K562 (cell line): Measurements from ENCODE around the gene DNAAF6. TPM values are rescaled to one million over a fixed set of nuclear protein-coding genes. Genes with fewer than 3 reads are reported as not detected.

ENCODE experiments used
- ATAC-seq: fragments of 200-7000 bp; cut with Tn5 transposase; 3 replicates; pipeline ENCODE4 v1.9.1; 2020; ENCODE audit warnings: moderate library complexity
- BruUV-seq: library from RNA; stranded (reverse); fragments of 400-500 nt; replicated peaks from 2 replicates; lab custom pipeline; 2021; lab: Mats Ljungman, UMichigan
- CTCF ChIA-PET: fragments of 300-600 bp; formaldehyde crosslinking; extraction: SDS; loops from one replicate; lab custom pipeline; 2021; ENCODE audit warnings: low intra/inter-chr PET ratio; lab: Yijun Ruan, JAX
- POLR2A ChIA-PET: fragments of 300-600, 350-650 bp; sonication (Branson Sonifier 250); formaldehyde crosslinking; extraction: SDS; loops from one replicate; lab custom pipeline; 2021; ENCODE audit warnings: antibody characterized with exemption, inconsistent platforms; lab: Yijun Ruan, JAX
- DNase-seq, 4 experiments: peaks; one replicate each; pipeline versions ENCODE4 v3.0.0 to v3.0.0-alpha.2; 2011 to 2018; ENCODE audit warnings: low spot score in 3 of 4, mixed read lengths in 3 of 4; ENCODE audit errors: extremely low read depth in 1 of 4
- FAIRE-seq: peaks from 2 replicates; lab custom pipeline; 2011; peaks lifted over from hg19 to GRCh38; lab: Jason Lieb, UNC
- H2AFZ ChIP-seq: 2 replicates; pipeline ENCODE4 v1.6.0; 2011; ENCODE audit warnings: low read depth, low read length, control low read depth, inconsistent platforms
- H3K27ac ChIP-seq: fragments of 200-600 bp; 3 replicates; pipeline ENCODE4 v1.8.0; 2011; ENCODE audit warnings: low read depth, mild to moderate bottlenecking, control low read depth, inconsistent platforms, low read length, moderate library complexity, mixed read lengths; ENCODE audit errors: extremely low read depth
- H3K27me3 ChIP-seq, 2 experiments: fragments of 300-600 bp in 1 of 2; 2 replicates in 1 of 2; 3 replicates in 1 of 2; pipeline versions ENCODE4 v1.6.0 to v1.8.0; 2011; ENCODE audit warnings: inconsistent platforms in 2 of 2, low read length in 2 of 2, mild to moderate bottlenecking in 1 of 2, mixed read lengths in 1 of 2, moderate library complexity in 1 of 2; ENCODE audit not compliant: control insufficient read depth in 2 of 2, insufficient read depth in 2 of 2
- H3K36me3 ChIP-seq: fragments of 300-600 bp; 3 replicates; pipeline ENCODE4 v1.8.0; 2011; ENCODE audit warnings: mild to moderate bottlenecking, low read length, inconsistent platforms; ENCODE audit not compliant: control insufficient read depth, insufficient read depth
- H3K4me1 ChIP-seq, 2 experiments: fragments of 200-600 bp in 1 of 2; replicated peaks in 1 of 2; 2 replicates in 1 of 2; 3 replicates in 1 of 2; pipeline versions ENCODE4 v1.5.1 to v1.8.0; 2011; ENCODE audit warnings: inconsistent platforms in 2 of 2, low read length in 2 of 2, mild to moderate bottlenecking in 1 of 2, mixed read lengths in 1 of 2, moderate library complexity in 1 of 2; ENCODE audit not compliant: control insufficient read depth in 2 of 2, insufficient read depth in 2 of 2
- H3K4me2 ChIP-seq: 2 replicates; pipeline ENCODE4 v1.6.1; 2011; ENCODE audit warnings: low read length, control low read depth, inconsistent platforms, mixed read lengths; ENCODE audit not compliant: insufficient read depth
- H3K4me3 ChIP-seq: fragments of 200-600 bp; sonication (generic), shearing (Covaris generic); 2 replicates; pipeline ENCODE4 v1.5.1; 2016; ENCODE audit warnings: control low read depth, inconsistent platforms
- H3K79me2 ChIP-seq: fragments of 200-600 bp; 3 replicates; pipeline ENCODE4 v1.8.0; 2011; ENCODE audit warnings: low read length, inconsistent platforms; ENCODE audit not compliant: control insufficient read depth, insufficient read depth
- H3K9ac ChIP-seq, 2 experiments: 2 replicates each; pipeline versions ENCODE4 v1.6.0 to v1.6.1; 2011; ENCODE audit warnings: low read depth in 2 of 2, low read length in 2 of 2, control low read depth in 1 of 2, inconsistent platforms in 1 of 2, mild to moderate bottlenecking in 1 of 2, mixed read lengths in 1 of 2; ENCODE audit not compliant: insufficient read depth in 1 of 2
- H3K9me1 ChIP-seq: one replicate; pipeline ENCODE4 v1.6.0; 2011; ENCODE audit warnings: inconsistent platforms, mild to moderate bottlenecking, low read length, moderate library complexity; ENCODE audit not compliant: control insufficient read depth, insufficient read depth
- H3K9me3 ChIP-seq: replicated peaks from 2 replicates; pipeline ENCODE4 v1.5.1; 2011; ENCODE audit warnings: low read depth, low read length, inconsistent platforms; ENCODE audit not compliant: control insufficient read depth, insufficient read depth
- H4K20me1 ChIP-seq: replicated peaks from 2 replicates; pipeline ENCODE4 v1.6.1; 2011; ENCODE audit warnings: low read length, inconsistent platforms, mixed read lengths; ENCODE audit not compliant: control insufficient read depth, insufficient read depth
- ATF1 ChIP-seq, 2 experiments: fragments of 450-650 bp in 1 of 2; IDR thresholded peaks; 2 replicates each; pipeline ENCODE4 v1.6.1; 2016; ENCODE audit warnings: missing compliant biosample characterization in 1 of 2, missing genetic modification characterization in 1 of 2
- BACH1 ChIP-seq: fragments of 200-800 bp; sonication (Bioruptor generic); IDR thresholded peaks from 2 replicates; pipeline ENCODE4 v1.6.1; 2016; ENCODE audit warnings: missing genetic modification characterization, missing compliant biosample characterization
- ELF1 ChIP-seq: fragments of 200-800 bp; sonication (Bioruptor generic); IDR thresholded peaks from 2 replicates; pipeline ENCODE4 v1.6.1; 2016; ENCODE audit warnings: missing genetic modification characterization, missing compliant biosample characterization
- ELF2 ChIP-seq: fragments of 250-450 bp; sonication (Bioruptor Pico); IDR thresholded peaks from 2 replicates; pipeline ENCODE4 v1.5.0; 2021; ENCODE audit warnings: mild to moderate bottlenecking
- MEIS2 ChIP-seq: fragments of 450-650 bp; IDR thresholded peaks from 2 replicates; pipeline ENCODE4 v1.6.1; 2014; ENCODE audit warnings: mild to moderate bottlenecking; ENCODE audit not compliant: partially characterized antibody
- NFIC ChIP-seq: fragments of 450-650 bp; IDR thresholded peaks from 2 replicates; pipeline ENCODE4 v1.6.1; 2017; ENCODE audit warnings: mild to moderate bottlenecking, inconsistent platforms
- NR3C1 ChIP-seq: sonication (generic); formaldehyde crosslinking; IDR thresholded peaks from 2 replicates; pipeline ENCODE4 v1.8.1; 2022; ENCODE audit warnings: missing genetic modification reagents
- PHF21A ChIP-seq: fragments of 450-650 bp; IDR thresholded peaks from 2 replicates; pipeline ENCODE4 v1.6.1; 2017; ENCODE audit warnings: low read depth, borderline replicate concordance
- SAP30 ChIP-seq: fragments of 200-600 bp; sonication (generic); IDR thresholded peaks from 2 replicates; pipeline ENCODE4 v1.6.1; 2012; ENCODE audit warnings: borderline replicate concordance, low read depth, mild to moderate bottlenecking, moderate library complexity, low read length, control low read depth, inconsistent platforms; ENCODE audit not compliant: insufficient read depth, poor library complexity, severe bottlenecking
- SPI1 ChIP-seq: IDR thresholded peaks from 2 replicates; pipeline ENCODE4 v1.6.1; 2011; ENCODE audit warnings: low read depth, low read length, control low read depth, borderline replicate concordance
- TEAD1 ChIP-seq, 2 experiments: fragments of 450-650 bp in 1 of 2; sonication (generic) in 1 of 2; formaldehyde crosslinking; IDR thresholded peaks; 2 replicates each; pipeline versions ENCODE4 v1.4.0 to v1.8.0; 2020 to 2022; ENCODE audit warnings: mild to moderate bottlenecking in 2 of 2, missing genetic modification reagents in 1 of 2
- U2AF2 ChIP-seq: fragments of 200-400 bp; formaldehyde crosslinking; optimal IDR thresholded peaks from 2 replicates; pipeline ENCODE3; 2017; ENCODE audit warnings: low read depth, mild to moderate bottlenecking, low read length
- WGBS: fragments of 100-300 bp; shearing (Covaris generic); methylation state at CpG from one replicate; pipeline ENCODE4 v1.1.6; 2016; ENCODE audit warnings: low coverage, mixed read lengths; ENCODE audit not compliant: insufficient coverage; ENCODE audit errors: missing lambda C conversion rate; 5-methylcytosine and 5-hydroxymethylcytosine counted together
- in situ Hi-C: fragments of 300-500 bp; cut with MboI; formaldehyde crosslinking; loops from 4 replicates; pipeline ENCODE4 v1.15.0; 2018; ENCODE audit warnings: inconsistent platforms, mixed read lengths
- intact Hi-C: fragments of 100-400 bp; cut with micrococcal nuclease; formaldehyde crosslinking; loops from 2 replicates; pipeline ENCODE4 v1.14.2; 2022
- polyA plus RNA-seq, 8 experiments: library from polyadenylated mRNA; depleted of rRNA in 4 of 8; stranded (reverse) in 5 of 8; unstranded in 3 of 8; fragments of >200 nt; fragmentation: Nextera tagmentation in 2 of 8; fragmentation: Illumina TruSeq in 1 of 8; extraction: Ambion mirVana in 2 of 8; extraction: Trizol in 1 of 8; gene quantifications; 2 replicates each; pipeline versions ENCODE4 v1.2.1 to v1.2.3, GENCODE V29; 2011 to 2014; ENCODE audit warnings: inconsistent platforms in 1 of 8, missing spikeins in 1 of 8
- total RNA-seq, 7 experiments: library from RNA; depleted of rRNA in 6 of 7; stranded (reverse); fragments of >200 nt in 6 of 7; fragmentation: Illumina TruSeq in 2 of 7; extraction: Trizol in 2 of 7; gene quantifications; 2 replicates each; pipeline versions ENCODE4 v1.2.1 to v1.2.3, GENCODE V29; 2011 to 2021; ENCODE audit warnings: low replicate concordance in 1 of 7
- TF ChIP-seq, protein P1 (sequence below), 2 experiments: fragments of 450-650 bp in 1 of 2; sonication (generic) in 1 of 2; formaldehyde crosslinking in 1 of 2; IDR thresholded peaks in 1 of 2; conservative IDR thresholded peaks in 1 of 2; 2 replicates each; pipeline versions ENCODE4 v1.6.1 to v1.8.1; 2016 to 2023; ENCODE audit warnings: mild to moderate bottlenecking in 2 of 2, moderate library complexity in 2 of 2, inconsistent platforms in 1 of 2, missing genetic modification reagents in 1 of 2
- TF ChIP-seq, protein P2 (sequence below): fragments of 450-650 bp; formaldehyde crosslinking; IDR thresholded peaks from 2 replicates; pipeline ENCODE4 v1.4.0; 2020; ENCODE audit warnings: mild to moderate bottlenecking, moderate library complexity
- TF ChIP-seq, protein P3 (sequence below): sonication (generic); formaldehyde crosslinking; IDR thresholded peaks from 2 replicates; pipeline ENCODE4 v1.8.0; 2022; ENCODE audit warnings: missing genetic modification reagents, mild to moderate bottlenecking, moderate library complexity, borderline replicate concordance
- TF ChIP-seq, protein P4 (sequence below): sonication (generic); formaldehyde crosslinking; IDR thresholded peaks from 2 replicates; pipeline ENCODE4 v1.8.1; 2022; ENCODE audit warnings: missing genetic modification reagents

Gene DNAAF6
- total and polyA plus RNA-seq, 9 of the 15 experiments (the other 6 are each of a cell fraction or from before 2014, with no cell fraction given): 0.04 to 0.17 (median 0.14) TPM; not detected in 4

DNA sequence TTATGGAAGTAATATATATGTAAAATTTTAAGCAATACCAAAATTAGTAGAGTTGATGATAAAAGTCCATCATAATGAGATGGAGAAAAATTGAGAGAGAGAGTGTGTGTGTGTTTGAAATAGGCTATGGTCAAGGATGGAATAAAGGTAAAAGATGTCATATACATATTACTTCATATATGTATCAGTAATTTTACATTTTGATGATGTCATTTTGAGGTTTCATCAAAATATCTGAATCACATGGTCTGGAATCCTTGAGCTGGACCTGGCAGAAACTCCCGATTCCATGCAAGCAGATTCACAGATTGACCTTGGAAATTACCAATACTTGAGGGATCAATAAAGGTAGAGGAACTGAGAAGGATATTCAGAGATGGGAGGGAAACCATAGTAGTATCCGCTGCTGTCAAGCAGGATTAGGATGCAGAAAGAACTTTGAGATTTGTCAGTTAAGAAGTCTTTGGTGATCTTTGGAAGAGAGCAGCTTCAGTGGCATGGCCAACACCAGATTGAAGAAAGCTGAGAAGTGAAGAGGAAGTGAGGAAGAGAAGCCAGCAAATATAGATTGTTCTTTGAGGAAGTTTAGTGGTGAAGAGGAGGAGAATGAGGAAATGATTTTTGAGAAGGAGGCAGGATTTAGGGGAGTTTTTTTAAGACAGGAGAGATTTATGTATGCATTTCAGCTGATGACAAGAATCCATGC, 21.5 kb downstream of the DNAAF6 start:
- no peak overlapping the region for H3K4me3 ChIP-seq
- no peak overlapping the region for H3K9ac ChIP-seq
- no TSS peak for BruUV-seq
- no peaks in the 10 kb centered on the region for H4K20me1 ChIP-seq
- FAIRE-seq: no peak
- ChIA-PET CTCF (no interaction called here), POLR2A (interaction anchor here (0.9 kb wide), 1 partner anchor 20 kb away, joined by 4 read pairs; no protein-coding TSS in a partner anchor)
- no peaks in the 10 kb centered on the region for H3K9me3 ChIP-seq
- H2AFZ ChIP-seq: no peak overlapping the region
- H3K36me3 ChIP-seq: no peaks in the 10 kb centered on the region
- no peaks in the 10 kb centered on the region for H3K27me3 ChIP-seq
- H3K9me1 ChIP-seq: no peaks in the 10 kb centered on the region
- H3K4me2 ChIP-seq: no peak overlapping the region
- ATAC-seq: no peak
- intact Hi-C loops: no loop called here
- in situ Hi-C loops: no loop called here
- peaks cover 0 to 5% of the 10 kb centered on the region in 2 experiments; a peak in 2 of 5 replicates for H3K4me1 ChIP-seq
- 60% methylated on average over 1 of the region's 2 CpGs for WGBS
- H3K79me2 ChIP-seq: no peaks in the 10 kb centered on the region
- no peak for DNase-seq
- no peak overlapping the region for H3K27ac ChIP-seq
- TF ChIP-seq, protein P1, sequence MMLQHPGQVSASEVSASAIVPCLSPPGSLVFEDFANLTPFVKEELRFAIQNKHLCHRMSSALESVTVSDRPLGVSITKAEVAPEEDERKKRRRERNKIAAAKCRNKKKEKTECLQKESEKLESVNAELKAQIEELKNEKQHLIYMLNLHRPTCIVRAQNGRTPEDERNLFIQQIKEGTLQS (IDR thresholded peaks at IDR 0.05): peak; percentile 63
- TF ChIP-seq, protein P1 (CRISPR knock-in tag; conservative IDR thresholded peaks at IDR 0.05): no peak
- TF ChIP-seq BACH1 (tag) (no peak), U2AF2 (no peak), SAP30 (no peak), PHF21A (no peak), NFIC (no peak), NR3C1 (no peak), SPI1 (peak; percentile 68; the same call in 1 of the 2 replicates), MEIS2 (peak; percentile 58), ATF1 (CRISPR knock-in tag; IDR thresholded peaks at IDR 0.05) (no peak), ATF1 (tag; IDR thresholded peaks at IDR 0.05) (no peak), ELF1 (tag) (0 out of 2 replicates have a peak, but pooled peaks have one; percentile 26), TEAD1 (CRISPR knock-in tag; IDR thresholded peaks at IDR 0.05) (no peak), ELF2 (CRISPR knock-in tag) (no peak)
- TF ChIP-seq, protein P2, sequence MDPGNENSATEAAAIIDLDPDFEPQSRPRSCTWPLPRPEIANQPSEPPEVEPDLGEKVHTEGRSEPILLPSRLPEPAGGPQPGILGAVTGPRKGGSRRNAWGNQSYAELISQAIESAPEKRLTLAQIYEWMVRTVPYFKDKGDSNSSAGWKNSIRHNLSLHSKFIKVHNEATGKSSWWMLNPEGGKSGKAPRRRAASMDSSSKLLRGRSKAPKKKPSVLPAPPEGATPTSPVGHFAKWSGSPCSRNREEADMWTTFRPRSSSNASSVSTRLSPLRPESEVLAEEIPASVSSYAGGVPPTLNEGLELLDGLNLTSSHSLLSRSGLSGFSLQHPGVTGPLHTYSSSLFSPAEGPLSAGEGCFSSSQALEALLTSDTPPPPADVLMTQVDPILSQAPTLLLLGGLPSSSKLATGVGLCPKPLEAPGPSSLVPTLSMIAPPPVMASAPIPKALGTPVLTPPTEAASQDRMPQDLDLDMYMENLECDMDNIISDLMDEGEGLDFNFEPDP (CRISPR knock-in tag): no peak
- TF ChIP-seq, protein P3, sequence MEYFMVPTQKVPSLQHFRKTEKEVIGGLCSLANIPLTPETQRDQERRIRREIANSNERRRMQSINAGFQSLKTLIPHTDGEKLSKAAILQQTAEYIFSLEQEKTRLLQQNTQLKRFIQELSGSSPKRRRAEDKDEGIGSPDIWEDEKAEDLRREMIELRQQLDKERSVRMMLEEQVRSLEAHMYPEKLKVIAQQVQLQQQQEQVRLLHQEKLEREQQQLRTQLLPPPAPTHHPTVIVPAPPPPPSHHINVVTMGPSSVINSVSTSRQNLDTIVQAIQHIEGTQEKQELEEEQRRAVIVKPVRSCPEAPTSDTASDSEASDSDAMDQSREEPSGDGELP (CRISPR knock-in tag): no peak
- TF ChIP-seq, protein P4, sequence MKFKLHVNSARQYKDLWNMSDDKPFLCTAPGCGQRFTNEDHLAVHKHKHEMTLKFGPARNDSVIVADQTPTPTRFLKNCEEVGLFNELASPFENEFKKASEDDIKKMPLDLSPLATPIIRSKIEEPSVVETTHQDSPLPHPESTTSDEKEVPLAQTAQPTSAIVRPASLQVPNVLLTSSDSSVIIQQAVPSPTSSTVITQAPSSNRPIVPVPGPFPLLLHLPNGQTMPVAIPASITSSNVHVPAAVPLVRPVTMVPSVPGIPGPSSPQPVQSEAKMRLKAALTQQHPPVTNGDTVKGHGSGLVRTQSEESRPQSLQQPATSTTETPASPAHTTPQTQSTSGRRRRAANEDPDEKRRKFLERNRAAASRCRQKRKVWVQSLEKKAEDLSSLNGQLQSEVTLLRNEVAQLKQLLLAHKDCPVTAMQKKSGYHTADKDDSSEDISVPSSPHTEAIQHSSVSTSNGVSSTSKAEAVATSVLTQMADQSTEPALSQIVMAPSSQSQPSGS (CRISPR knock-in tag): no peak
